Hepatocyte (in vitro differentiated cells): Measurements from ENCODE around the gene KIF22.

ENCODE experiments used
- EZH2 ChIP-seq: fragments of 200-600 bp; sonication (generic); IDR thresholded peaks from 2 replicates; pipeline ENCODE4 v1.6.1; 2016; ENCODE audit warnings: antibody characterized with exemption, mild to moderate bottlenecking, borderline replicate concordance
- EZH2phosphoT487 ChIP-seq: fragments of 200-600 bp; sonication (generic); IDR thresholded peaks from one replicate; pipeline ENCODE4 v1.6.1; 2018; ENCODE audit warnings: antibody characterized with exemption, mild to moderate bottlenecking, low read depth, moderate library complexity; ENCODE audit not compliant: unreplicated experiment, severe bottlenecking
- TF ChIP-seq, protein P1 (sequence below): fragments of 200-600 bp; sonication (generic); IDR thresholded peaks from 2 replicates; pipeline ENCODE4 v1.5.1; 2016; ENCODE audit warnings: antibody characterized with exemption, mild to moderate bottlenecking; ENCODE audit not compliant: poor library complexity

GRCh38 chr16:29789775-29790182, 772 bp upstream of the KIF22 start:
- no peak for TF ChIP-seq EZH2phosphoT487
- TF ChIP-seq, protein P1, sequence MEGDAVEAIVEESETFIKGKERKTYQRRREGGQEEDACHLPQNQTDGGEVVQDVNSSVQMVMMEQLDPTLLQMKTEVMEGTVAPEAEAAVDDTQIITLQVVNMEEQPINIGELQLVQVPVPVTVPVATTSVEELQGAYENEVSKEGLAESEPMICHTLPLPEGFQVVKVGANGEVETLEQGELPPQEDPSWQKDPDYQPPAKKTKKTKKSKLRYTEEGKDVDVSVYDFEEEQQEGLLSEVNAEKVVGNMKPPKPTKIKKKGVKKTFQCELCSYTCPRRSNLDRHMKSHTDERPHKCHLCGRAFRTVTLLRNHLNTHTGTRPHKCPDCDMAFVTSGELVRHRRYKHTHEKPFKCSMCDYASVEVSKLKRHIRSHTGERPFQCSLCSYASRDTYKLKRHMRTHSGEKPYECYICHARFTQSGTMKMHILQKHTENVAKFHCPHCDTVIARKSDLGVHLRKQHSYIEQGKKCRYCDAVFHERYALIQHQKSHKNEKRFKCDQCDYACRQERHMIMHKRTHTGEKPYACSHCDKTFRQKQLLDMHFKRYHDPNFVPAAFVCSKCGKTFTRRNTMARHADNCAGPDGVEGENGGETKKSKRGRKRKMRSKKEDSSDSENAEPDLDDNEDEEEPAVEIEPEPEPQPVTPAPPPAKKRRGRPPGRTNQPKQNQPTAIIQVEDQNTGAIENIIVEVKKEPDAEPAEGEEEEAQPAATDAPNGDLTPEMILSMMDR, result no peak
- no peak for TF ChIP-seq EZH2
